ENCODE measurements around the gene SLC2A9. TPM values are rescaled to one million over a fixed set of nuclear protein-coding genes. Genes with fewer than 3 reads are reported as not detected.

Gene SLC2A9
- total RNA-seq, 2 donors from 2014 or later = 1.1 to 1.7 TPM

DNA sequence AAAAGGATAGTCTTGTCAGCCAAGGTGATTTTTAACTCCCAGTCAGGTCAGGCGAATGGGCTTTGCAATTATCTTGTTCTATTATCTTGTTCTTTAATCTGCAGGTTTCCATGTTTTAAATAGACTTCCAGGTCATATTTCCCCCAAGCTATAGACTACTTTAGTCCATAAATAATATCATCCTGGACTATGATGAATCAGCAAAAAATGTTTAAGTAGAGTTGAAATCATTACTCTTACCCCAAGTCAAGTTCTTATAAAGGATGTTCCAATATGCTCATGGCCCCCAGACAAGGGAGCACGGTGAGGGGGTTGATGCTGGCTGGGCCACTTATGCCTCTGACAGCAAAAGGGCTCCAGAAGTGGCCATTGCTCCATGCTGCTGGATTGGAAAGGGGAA, 75.1 kb downstream of the SLC2A9 start:
- Mint-ChIP-seq H3K27ac (no peak overlapping the region), H3K36me3 (ENCODE audit: insufficient read depth in 2 of 2) (no peaks in the 10 kb centered on the region), H3K4me1 (ENCODE audit: low read depth) (no peaks in the 10 kb centered on the region), H3K27me3 (ENCODE audit: low read depth) (peaks cover 6% of the 10 kb centered on the region), H3K4me3 (no peak overlapping the region), H3K9me3 (no peaks in the 10 kb centered on the region)
- DNase-seq (no peak), ATAC-seq (replicated peaks in 1 of 2) (no peak)

DNA sequence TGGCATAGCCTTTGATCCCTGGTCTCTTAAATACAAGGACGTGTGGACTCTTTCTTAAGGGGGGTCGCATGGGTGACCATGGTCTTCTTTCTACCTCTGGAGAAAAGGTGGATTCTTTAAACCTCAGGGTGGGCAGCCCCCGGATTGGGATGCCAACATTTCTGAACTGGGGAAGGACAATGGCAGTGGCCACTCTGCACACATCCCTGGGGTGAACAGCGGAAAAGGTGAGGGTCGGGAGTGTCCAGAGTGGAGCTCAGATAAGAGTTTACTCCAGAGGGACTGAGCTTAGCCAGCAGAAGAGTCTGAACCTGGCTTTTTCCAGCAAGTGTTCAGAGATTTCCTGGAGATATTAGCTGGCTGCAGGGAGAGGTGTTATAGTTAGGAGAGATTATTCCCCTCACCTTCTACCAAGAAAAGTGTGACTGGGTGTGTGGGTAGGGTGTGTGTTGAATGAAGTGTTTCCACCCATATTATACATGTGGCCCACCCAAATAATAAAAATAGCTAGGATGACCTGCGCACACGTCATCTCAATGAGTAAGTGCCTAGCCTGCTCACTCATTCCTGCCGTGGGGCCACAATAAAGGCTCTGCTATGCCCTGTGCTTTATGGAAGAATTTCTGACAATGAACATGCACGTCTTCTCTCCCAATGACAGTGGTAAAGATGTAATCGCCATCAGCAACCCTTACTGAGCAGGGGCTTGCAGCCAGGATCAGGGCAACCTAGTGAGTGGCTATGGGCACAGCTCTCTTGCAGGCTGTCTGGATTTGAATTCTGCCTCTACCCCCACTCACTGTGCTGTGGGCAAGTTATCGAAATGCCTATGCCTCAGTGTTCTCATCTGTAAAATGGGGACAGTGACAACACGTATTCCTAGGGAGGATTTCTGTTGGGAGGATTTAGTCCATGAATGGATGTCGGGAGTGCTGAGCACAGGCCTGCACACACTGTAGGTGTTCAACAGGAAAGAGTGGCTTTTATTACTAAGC, 76.6 kb downstream of the SLC2A9 start:
- no peak for DNase-seq
- Mint-ChIP-seq H3K27ac (no peak overlapping the region), H3K4me1 (ENCODE audit: low read depth) (no peaks in the 10 kb centered on the region), H3K9me3 (no peaks in the 10 kb centered on the region), H3K4me3 (no peak overlapping the region), H3K27me3 (ENCODE audit: low read depth) (peaks cover 6% of the 10 kb centered on the region), H3K36me3 (ENCODE audit: insufficient read depth in 2 of 2) (no peaks in the 10 kb centered on the region)
- no peak for ATAC-seq (replicated peaks in 1 of 2)

- Mint-ChIP-seq H3K36me3 (ENCODE audit: insufficient read depth in 2 of 2) (no peaks in the 10 kb centered on the region), H3K27me3 (ENCODE audit: low read depth) (peaks cover under 1% of the 10 kb centered on the region), H3K4me3 (no peak overlapping the region), H3K4me1 (ENCODE audit: low read depth) (no peaks in the 10 kb centered on the region), H3K27ac (no peak overlapping the region), H3K9me3 (no peaks in the 10 kb centered on the region)
- ATAC-seq (replicated peaks in 1 of 2) (no peak), DNase-seq (no peak)
Measured at GRCh38 chr4:9943761-9944160, 77.5 kb downstream of the SLC2A9 start.

DNA sequence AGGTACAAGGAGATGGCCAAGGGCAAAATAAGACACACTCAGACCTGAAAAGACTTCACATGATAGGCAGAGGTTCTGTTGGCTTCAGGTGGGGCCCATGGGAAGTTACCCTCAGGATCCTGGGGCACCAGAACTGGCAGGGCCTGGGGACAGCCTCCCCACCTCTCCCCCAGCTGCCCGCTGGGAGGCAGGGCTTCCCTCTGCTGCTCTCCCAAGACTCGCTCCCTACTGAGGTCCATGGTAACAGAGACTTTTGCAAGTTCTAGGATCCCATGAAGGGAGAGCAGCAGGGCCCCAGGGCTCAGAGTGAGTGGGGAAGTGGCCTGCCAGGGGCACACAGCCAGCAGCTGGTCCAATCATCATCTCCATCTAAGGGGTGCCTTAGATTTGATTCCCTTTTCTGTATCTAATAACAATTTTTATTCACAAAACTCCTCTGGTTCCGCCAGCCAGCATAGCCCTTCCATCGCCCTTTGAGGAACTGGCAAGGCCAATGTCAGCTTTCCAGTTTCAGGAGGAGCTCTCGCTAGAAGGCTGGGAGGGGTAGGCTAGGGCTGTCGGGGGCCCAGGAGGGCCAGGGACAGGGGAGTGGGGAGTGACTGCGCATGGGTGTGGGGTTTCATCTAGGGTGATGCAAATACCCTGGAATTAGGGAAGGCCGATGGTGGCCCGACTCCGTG, 78.2 kb downstream of the SLC2A9 start:
- Mint-ChIP-seq H3K27ac (no peak overlapping the region), H3K27me3 (ENCODE audit: low read depth) (no peaks in the 10 kb centered on the region), H3K4me3 (no peak overlapping the region), H3K9me3 (no peaks in the 10 kb centered on the region), H3K36me3 (ENCODE audit: insufficient read depth in 2 of 2) (no peaks in the 10 kb centered on the region), H3K4me1 (ENCODE audit: low read depth) (no peaks in the 10 kb centered on the region)
- no peak for DNase-seq
- ATAC-seq (replicated peaks in 1 of 2) = no peak

- no peaks in the 10 kb centered on the region for H3K4me1 Mint-ChIP-seq (ENCODE audit: low read depth)
- no peak for ATAC-seq (replicated peaks in 1 of 2)
- H3K4me3 Mint-ChIP-seq = no peak overlapping the region
- H3K36me3 Mint-ChIP-seq (ENCODE audit: insufficient read depth in 2 of 2) = no peaks in the 10 kb centered on the region
- H3K27me3 Mint-ChIP-seq (ENCODE audit: low read depth) = no peaks in the 10 kb centered on the region
- H3K9me3 Mint-ChIP-seq = no peaks in the 10 kb centered on the region
- DNase-seq = no peak
- H3K27ac Mint-ChIP-seq = no peak overlapping the region
Measured at GRCh38 chr4:9942139-9942538, 79.2 kb downstream of the SLC2A9 start.

GRCh38 chr4:9940041-9940440, 81.3 kb downstream of the SLC2A9 start:
- no peaks in the 10 kb centered on the region for H3K9me3 Mint-ChIP-seq

GRCh38 chr4:9938933-9939332, 82.4 kb downstream of the SLC2A9 start:
- no peaks in the 10 kb centered on the region for H3K4me1 Mint-ChIP-seq (ENCODE audit: low read depth)
- no peaks in the 10 kb centered on the region for H3K27me3 Mint-ChIP-seq (ENCODE audit: low read depth)
- no peaks in the 10 kb centered on the region for H3K36me3 Mint-ChIP-seq (ENCODE audit: insufficient read depth in 2 of 2)
- no peak overlapping the region for H3K27ac Mint-ChIP-seq
- no peaks in the 10 kb centered on the region for H3K9me3 Mint-ChIP-seq
- no peak overlapping the region for H3K4me3 Mint-ChIP-seq
- DNase-seq (no peak), ATAC-seq (replicated peaks in 1 of 2) (no peak)

More at GRCh38 chr4:9940041-9940440, 81.3 kb downstream of the SLC2A9 start:
- Mint-ChIP-seq H3K4me1 (ENCODE audit: low read depth) (no peaks in the 10 kb centered on the region), H3K27me3 (ENCODE audit: low read depth) (no peaks in the 10 kb centered on the region), H3K4me3 (no peak overlapping the region), H3K36me3 (ENCODE audit: insufficient read depth in 2 of 2) (no peaks in the 10 kb centered on the region), H3K27ac (no peak overlapping the region)
- ATAC-seq (replicated peaks in 1 of 2) = no peak
- DNase-seq = no peak

DNA sequence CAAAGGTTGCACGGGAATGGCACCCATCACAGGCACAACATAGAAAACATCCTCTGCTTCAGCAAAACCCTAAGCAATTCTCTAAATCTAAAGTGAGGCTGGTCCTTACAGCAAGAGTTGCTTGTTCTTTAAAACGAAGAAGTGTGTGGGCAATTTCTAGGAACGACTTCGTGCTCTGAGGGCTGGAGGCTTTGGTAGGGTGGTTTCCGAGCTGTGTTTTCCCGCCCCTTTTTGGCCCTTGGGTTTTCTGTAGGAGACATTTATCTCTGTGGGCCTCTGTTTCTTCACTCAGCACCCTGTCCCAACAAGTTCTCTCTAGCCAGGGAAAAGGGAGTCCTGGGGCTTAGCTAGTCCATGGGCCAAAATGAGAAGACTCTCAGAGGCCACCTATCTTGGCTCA, 84.2 kb downstream of the SLC2A9 start:
- Mint-ChIP-seq H3K36me3 (ENCODE audit: insufficient read depth in 2 of 2) (no peaks in the 10 kb centered on the region), H3K4me1 (ENCODE audit: low read depth) (no peaks in the 10 kb centered on the region), H3K27me3 (ENCODE audit: low read depth) (no peaks in the 10 kb centered on the region), H3K9me3 (peaks cover 0 to 1% of the 10 kb centered on the region in 2 donors), H3K27ac (no peak overlapping the region), H3K4me3 (no peak overlapping the region)
- ATAC-seq (replicated peaks in 1 of 2) (peak in 1 of 2 donors; percentile 63), DNase-seq (peak in 1 of 2 donors; percentile 6)

- Mint-ChIP-seq H3K4me3 (no peak overlapping the region), H3K9me3 (peaks cover 0 to 1% of the 10 kb centered on the region in 2 donors), H3K27me3 (ENCODE audit: low read depth) (no peaks in the 10 kb centered on the region), H3K4me1 (ENCODE audit: low read depth) (no peaks in the 10 kb centered on the region), H3K36me3 (ENCODE audit: insufficient read depth in 2 of 2) (no peaks in the 10 kb centered on the region), H3K27ac (no peak overlapping the region)
- ATAC-seq (replicated peaks in 1 of 2) = no peak
- no peak for DNase-seq
Measured at GRCh38 chr4:9936129-9936644, 85.1 kb downstream of the SLC2A9 start.

- DNase-seq (no peak), ATAC-seq (replicated peaks in 1 of 2) (no peak)
- peaks cover 0 to 1% of the 10 kb centered on the region in 2 donors for H3K9me3 Mint-ChIP-seq
- H3K27ac Mint-ChIP-seq = no peak overlapping the region
- H3K27me3 Mint-ChIP-seq (ENCODE audit: low read depth) = no peaks in the 10 kb centered on the region
- H3K36me3 Mint-ChIP-seq (ENCODE audit: insufficient read depth in 2 of 2) = no peaks in the 10 kb centered on the region
- no peaks in the 10 kb centered on the region for H3K4me1 Mint-ChIP-seq (ENCODE audit: low read depth)
- H3K4me3 Mint-ChIP-seq = no peak overlapping the region
Measured at GRCh38 chr4:9933956-9934355, 87.3 kb downstream of the SLC2A9 start.

DNA sequence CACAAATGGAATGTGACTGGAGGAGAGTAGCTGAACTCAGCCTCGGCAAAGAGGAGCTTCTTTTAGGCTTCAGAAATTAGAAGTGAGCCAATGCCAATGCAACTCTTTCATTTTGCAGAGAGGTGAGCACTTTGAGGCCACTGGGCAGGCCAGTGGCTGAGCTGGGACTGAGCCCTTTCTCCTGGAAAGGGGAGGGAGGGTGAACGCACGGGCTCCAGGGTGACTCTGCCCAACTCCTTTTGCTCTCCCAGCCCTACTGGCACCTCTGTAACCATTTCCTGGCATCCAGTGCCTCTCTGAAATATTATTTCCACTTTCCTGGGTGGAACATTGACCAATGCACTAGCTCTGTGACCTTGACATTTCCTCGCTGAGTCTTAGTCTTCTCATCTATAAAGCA, 88.1 kb downstream of the SLC2A9 start:
- Mint-ChIP-seq H3K27ac (no peak overlapping the region), H3K36me3 (ENCODE audit: insufficient read depth in 2 of 2) (no peaks in the 10 kb centered on the region), H3K4me3 (no peak overlapping the region), H3K27me3 (ENCODE audit: low read depth) (no peaks in the 10 kb centered on the region), H3K4me1 (ENCODE audit: low read depth) (no peaks in the 10 kb centered on the region), H3K9me3 (peaks cover 0 to 1% of the 10 kb centered on the region in 2 donors)
- no peak for ATAC-seq (replicated peaks in 1 of 2)
- DNase-seq = no peak

DNA sequence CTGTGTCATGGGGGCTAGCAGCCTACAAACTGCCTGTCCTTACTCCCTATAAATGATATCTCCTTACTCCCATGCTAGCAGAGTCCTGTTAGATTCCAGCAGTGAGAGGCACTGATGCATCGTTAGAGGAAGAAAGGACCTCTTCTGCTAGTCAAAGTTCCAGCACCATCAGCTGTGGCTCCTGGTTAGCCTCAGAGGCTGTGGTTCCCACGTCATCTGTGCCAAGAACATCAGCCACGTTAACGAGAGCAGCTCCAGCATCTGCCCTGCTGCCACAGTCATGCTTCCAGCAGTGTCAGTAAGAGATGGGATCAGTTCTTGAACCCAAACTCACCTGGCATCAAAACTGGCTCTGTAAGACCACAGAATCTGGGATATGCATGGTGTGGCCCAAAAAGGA, 88.5 kb downstream of the SLC2A9 start:
- Mint-ChIP-seq H3K27ac (no peak overlapping the region), H3K9me3 (peaks cover 0 to 1% of the 10 kb centered on the region in 2 donors), H3K27me3 (ENCODE audit: low read depth) (no peaks in the 10 kb centered on the region), H3K4me1 (ENCODE audit: low read depth) (no peaks in the 10 kb centered on the region), H3K36me3 (ENCODE audit: insufficient read depth in 2 of 2) (no peaks in the 10 kb centered on the region), H3K4me3 (no peak overlapping the region)
- ATAC-seq (replicated peaks in 1 of 2) (no peak), DNase-seq (no peak)

GRCh38 chr4:9931146-9931545, 90.2 kb downstream of the SLC2A9 start:
- no peak overlapping the region for H3K27ac Mint-ChIP-seq
- H3K27me3 Mint-ChIP-seq (ENCODE audit: low read depth) = no peaks in the 10 kb centered on the region
- peaks cover 0 to 1% of the 10 kb centered on the region in 2 donors for H3K9me3 Mint-ChIP-seq
- DNase-seq (no peak), ATAC-seq (replicated peaks in 1 of 2) (no peak)
- H3K4me3 Mint-ChIP-seq = no peak overlapping the region
- no peaks in the 10 kb centered on the region for H3K4me1 Mint-ChIP-seq (ENCODE audit: low read depth)
- H3K36me3 Mint-ChIP-seq (ENCODE audit: insufficient read depth in 2 of 2) = no peaks in the 10 kb centered on the region

Data from activated T-cell treated with anti-CD3 and anti-CD28 coated beads, Interleukin-2, amount 50 U/mL, for 72 hours (primary cell).